ENCODE measurements around the gene OGFOD1. TPM values are rescaled to one million over a fixed set of nuclear protein-coding genes. Genes with fewer than 3 reads are reported as not detected.
"Not testable (repeated sequence)": the region's sequence is repeated elsewhere in the genome, so short reads cannot be mapped to it uniquely, and the experiment has no call there.

Gene OGFOD1
- polyA plus RNA-seq, 3 donors: 38.9 to 40.9 (median 39.6) TPM

DNA sequence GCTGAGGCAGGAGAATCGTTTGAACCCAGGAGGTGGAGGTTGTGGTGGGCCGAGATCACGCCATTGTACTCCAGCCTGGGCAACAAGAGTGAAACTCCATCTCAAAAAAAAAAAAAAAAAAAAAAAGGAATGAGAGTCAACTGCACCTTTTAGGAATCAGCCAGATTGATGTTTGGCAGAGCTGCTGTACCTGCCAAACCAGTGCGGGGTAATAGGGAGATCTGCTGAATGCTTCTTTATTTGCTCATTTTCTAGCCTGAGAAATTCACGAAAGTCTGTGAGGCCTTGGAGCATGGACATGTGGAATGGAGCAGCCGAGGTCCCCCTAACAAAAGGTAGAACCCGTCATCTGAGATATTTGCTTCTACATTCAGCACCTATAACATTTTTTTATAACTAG, 18.4 kb downstream of the OGFOD1 start:
- no peak for DNase-seq (ENCODE audit: extremely low read depth in 1 of 11, low read depth in 9 of 11, low spot score in 4 of 11)

DNA sequence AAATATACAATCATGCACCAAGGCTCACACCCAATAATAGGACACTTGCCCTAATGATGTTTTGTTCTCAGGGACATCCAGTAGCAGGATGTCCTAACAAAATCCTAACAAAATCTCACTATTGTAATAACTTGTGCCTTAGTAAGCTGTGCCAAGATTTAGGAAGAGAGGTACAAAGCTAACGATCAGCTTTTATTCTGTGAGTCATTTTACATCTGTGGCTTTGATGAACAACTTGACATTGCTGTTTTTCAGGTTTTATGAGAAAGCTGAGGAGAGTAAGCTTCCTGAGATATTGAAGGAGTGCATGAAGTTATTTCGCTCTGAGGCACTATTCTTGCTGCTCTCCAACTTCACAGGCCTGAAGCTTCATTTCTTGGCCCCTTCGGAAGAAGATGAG, 18.9 kb downstream of the OGFOD1 start:
- no peak for DNase-seq (ENCODE audit: extremely low read depth in 1 of 11, low read depth in 9 of 11, low spot score in 4 of 11)

- no peak for DNase-seq (ENCODE audit: extremely low read depth in 1 of 11, low read depth in 9 of 11, low spot score in 4 of 11)
These were observed 19.3 kb downstream of the OGFOD1 start for GRCh38 chr16:56470666-56471065.

GRCh38 chr16:56475201-56475600, 23.8 kb downstream of the OGFOD1 start:
- no peak for DNase-seq (ENCODE audit: extremely low read depth in 1 of 11, low read depth in 9 of 11, low spot score in 4 of 11)

GRCh38 chr16:56477096-56477878, 25.9 kb downstream of the OGFOD1 start:
- no peak for DNase-seq (ENCODE audit: extremely low read depth in 1 of 11, low read depth in 9 of 11, low spot score in 4 of 11)

DNA sequence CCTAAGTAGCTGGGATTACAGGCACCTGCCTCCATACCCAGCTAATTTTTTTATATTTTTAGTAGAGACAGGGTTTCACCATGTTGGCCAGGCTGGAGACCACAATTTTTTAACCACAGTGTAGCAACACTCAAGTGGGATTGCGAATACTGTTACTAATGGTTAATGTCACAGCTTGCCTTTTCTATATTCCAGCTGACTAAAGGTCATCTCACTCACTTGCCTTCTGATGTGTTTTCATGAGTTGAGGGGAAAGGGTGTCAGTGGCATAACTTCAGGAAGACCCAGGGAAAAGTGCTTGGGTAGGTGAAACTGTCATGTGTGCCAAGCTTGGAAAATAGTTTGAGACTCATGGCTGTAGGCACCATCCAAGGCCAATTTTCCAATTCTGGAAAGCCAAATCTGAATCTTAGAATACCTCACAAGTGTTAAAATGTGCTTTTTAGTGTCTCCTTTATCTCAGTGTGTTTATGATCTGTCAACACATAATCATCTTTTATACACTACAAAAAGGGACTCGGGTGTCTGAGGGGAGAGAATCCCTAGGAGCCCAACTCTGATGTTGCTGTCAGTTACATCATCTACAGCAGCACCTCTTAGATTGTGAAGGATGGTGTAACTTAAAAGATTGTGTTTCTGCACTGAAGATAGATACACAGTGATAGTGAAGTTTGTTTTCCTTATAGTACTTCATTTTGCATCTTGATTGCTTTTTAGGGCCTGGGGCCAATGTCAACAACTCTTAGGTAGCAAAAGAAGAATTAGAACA, 27.1 kb downstream of the OGFOD1 start:
- DNase-seq (ENCODE audit: extremely low read depth in 1 of 11, low read depth in 9 of 11, low spot score in 4 of 11): no peak

- DNase-seq (ENCODE audit: extremely low read depth in 1 of 11, low read depth in 9 of 11, low spot score in 4 of 11): no peak
These were observed 28.1 kb downstream of the OGFOD1 start for GRCh38 chr16:56479469-56479868.

- no peak for DNase-seq (ENCODE audit: extremely low read depth in 1 of 11, low read depth in 9 of 11, low spot score in 4 of 11)
These were observed 29.6 kb downstream of the OGFOD1 start for GRCh38 chr16:56480776-56481467.

- DNase-seq (ENCODE audit: extremely low read depth in 1 of 11, low read depth in 9 of 11, low spot score in 4 of 11): peak; percentile 15 to 74 (median 38)
These were observed 30.2 kb downstream of the OGFOD1 start for GRCh38 chr16:56481468-56482122.

- DNase-seq (ENCODE audit: extremely low read depth in 1 of 11, low read depth in 9 of 11, low spot score in 4 of 11): no peak
These were observed 31.4 kb downstream of the OGFOD1 start for GRCh38 chr16:56482683-56483236.

DNA sequence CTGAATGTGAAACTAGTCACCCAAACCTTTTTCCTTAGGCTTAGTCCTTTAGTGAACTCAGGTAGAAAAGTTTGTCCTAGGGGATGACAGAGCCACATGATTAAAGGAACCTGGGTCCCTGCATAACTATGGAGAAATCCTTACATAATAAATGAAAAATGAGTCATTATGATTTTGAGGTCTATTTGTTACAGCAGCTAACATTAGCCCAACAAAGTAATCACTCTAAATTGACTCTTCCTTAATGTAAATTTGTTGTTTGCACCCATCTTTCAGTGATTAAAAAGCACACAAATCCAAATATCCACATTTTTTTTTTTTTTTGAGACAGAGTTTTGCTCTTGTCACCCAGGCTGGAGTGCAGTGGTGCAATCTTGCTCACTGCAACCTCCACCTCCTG, 32.0 kb downstream of the OGFOD1 start:
- DNase-seq (ENCODE audit: extremely low read depth in 1 of 11, low read depth in 9 of 11, low spot score in 4 of 11): no peak

DNA sequence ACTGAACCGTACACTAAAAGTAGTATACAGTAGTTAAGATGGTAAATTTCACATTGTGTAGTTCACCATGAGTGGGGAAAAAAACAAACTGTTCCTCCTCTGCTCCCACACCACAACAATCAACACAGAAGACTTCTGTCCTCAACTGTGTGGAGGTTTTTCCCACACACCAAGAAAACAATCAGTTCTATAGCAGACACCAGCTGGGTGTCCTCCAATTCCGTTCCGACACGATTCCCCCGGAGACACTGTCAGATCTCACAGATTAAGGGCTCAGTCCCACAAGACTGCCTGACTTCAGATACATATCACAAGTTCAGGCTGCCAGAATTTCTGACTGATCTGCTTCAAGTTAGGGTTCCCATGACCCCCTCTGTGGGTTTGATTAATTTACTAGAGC, 36.7 kb downstream of the OGFOD1 start:
- no peak for DNase-seq (ENCODE audit: extremely low read depth in 1 of 11, low read depth in 9 of 11, low spot score in 4 of 11)

DNA sequence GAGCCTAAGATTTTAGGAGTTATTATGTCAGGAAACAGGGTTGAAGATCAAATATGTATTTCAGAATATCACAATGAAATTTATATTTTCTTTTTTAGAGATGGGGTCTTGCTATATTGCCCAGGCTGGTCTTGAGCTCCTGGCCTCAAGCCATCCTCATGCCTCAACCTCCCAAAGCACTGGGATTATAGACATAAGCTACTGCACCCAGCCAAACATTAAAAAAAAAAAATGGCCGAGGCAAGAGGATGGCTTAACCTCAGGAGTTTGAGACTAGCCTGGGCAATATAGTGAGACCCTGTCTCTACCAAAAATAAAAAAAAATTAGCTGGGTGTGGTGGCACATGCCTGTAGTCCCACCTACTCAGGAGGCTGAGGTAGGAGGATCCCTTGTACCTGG, 37.5 kb downstream of the OGFOD1 start:
- DNase-seq (ENCODE audit: extremely low read depth in 1 of 11, low read depth in 9 of 11, low spot score in 4 of 11): not testable (repeated sequence)

DNA sequence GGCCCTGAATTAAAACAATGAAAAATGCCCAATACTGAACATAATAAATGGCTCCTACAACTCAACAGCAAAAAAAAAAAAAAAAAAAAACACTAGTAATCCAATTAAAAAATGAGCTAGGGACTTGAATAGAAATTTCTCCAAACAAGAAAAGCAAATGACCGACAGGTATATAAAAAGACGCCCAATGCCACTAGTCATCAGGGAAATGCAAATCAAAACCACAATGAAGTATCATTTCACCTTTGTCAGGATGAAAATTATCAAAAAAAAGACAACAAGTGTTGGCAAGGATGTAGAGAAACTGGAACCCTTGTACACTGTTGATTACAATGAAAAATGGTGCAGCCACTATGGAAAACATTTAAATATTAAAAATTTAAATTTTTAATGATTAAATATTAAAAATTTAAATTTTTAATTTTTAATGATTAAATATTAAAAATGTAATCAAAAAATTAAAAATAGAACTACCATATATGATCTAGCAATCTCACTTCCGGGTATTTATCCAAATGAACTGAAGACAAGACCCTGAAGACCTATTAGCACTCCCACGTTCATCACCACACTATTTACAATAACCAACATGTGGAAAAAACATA, 40.4 kb downstream of the OGFOD1 start:
- DNase-seq (ENCODE audit: extremely low read depth in 1 of 11, low read depth in 9 of 11, low spot score in 4 of 11): no peak

GRCh38 chr16:56493126-56493525, 41.8 kb downstream of the OGFOD1 start:
- DNase-seq (ENCODE audit: extremely low read depth in 1 of 11, low read depth in 9 of 11, low spot score in 4 of 11): no peak

DNA sequence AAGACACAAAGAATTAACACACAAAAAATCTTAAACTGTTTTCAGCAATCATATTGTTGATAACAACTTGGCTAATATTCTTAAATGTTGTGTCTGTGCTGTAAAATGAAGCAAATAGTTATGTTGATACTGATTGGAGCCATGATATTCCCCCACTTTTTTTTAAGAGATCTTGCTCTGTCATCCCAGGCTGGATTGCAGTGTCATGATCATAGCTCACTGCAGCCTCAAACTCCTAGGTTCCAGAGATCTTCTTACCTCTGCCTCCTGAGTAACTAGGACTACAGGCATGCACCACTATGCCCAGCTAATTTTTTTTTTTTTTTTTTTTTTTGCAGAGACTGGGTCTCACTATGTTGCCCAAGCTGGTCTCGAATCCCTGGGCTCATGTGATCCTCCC, 42.5 kb downstream of the OGFOD1 start:
- DNase-seq (ENCODE audit: extremely low read depth in 1 of 11, low read depth in 9 of 11, low spot score in 4 of 11): no peak

DNA sequence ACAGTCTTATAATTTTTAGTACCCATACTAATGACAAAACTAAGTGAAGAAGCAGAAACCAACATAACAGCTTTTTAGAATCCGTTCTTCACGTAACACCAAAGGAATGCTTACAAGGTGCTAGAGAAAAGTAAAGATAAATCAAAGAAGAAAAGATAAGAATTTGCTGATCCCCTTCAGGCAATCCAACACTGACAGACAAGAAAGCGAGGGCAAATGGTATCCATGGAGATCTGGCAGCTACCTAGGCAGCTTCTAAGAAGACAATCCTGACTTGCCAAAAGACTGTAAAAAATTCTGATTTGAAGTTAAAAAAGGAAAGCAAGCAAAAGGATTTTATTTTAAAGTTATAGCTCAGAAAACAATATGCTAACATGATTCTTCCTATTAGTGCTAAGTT, 53.8 kb downstream of the OGFOD1 start:
- no peak for DNase-seq (ENCODE audit: extremely low read depth in 1 of 11, low read depth in 9 of 11, low spot score in 4 of 11)

- no peak for DNase-seq (ENCODE audit: extremely low read depth in 1 of 11, low read depth in 9 of 11, low spot score in 4 of 11)
These were observed 55.6 kb downstream of the OGFOD1 start for GRCh38 chr16:56506941-56507340.

GRCh38 chr16:56510544-56510943, 59.2 kb downstream of the OGFOD1 start:
- no peak for DNase-seq (ENCODE audit: extremely low read depth in 1 of 11, low read depth in 9 of 11, low spot score in 4 of 11)
